GM18951 (cell line): ENCODE results near the gene WDR93.

Experiments used
- POLR2A ChIP-seq: IDR thresholded peaks from 4 replicates; pipeline ENCODE4 v1.6.1; 2011; ENCODE audit warnings: mild to moderate bottlenecking; ENCODE audit not compliant: insufficient read length, insufficient read depth; ENCODE audit errors: extremely low read depth
- in situ Hi-C: fragments of 300-500 bp; cut with MboI; formaldehyde crosslinking; loops from one replicate; pipeline ENCODE4 v1.12.0; 2022; ENCODE audit warnings: low sequenced_read_pairs, mixed read lengths, inconsistent platforms; ENCODE audit not compliant: unreplicated experiment

The WDR93 gene

DNA sequence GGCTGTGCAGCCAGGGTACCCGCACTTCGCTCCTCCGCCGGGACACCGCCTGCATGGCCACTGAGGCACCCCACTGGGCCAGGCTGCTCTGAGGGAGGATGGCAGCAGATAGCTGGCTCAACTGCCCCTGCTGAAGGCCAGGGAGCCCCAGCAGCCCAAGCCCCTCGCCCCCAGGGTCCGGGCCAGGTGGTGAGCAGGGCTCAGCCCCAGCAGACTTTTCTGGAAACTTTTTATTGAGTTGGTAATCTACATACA lies 23.0 kb upstream of the WDR93 start:
- no peak for TF ChIP-seq POLR2A
- in situ Hi-C loops, result no loop called here

DNA sequence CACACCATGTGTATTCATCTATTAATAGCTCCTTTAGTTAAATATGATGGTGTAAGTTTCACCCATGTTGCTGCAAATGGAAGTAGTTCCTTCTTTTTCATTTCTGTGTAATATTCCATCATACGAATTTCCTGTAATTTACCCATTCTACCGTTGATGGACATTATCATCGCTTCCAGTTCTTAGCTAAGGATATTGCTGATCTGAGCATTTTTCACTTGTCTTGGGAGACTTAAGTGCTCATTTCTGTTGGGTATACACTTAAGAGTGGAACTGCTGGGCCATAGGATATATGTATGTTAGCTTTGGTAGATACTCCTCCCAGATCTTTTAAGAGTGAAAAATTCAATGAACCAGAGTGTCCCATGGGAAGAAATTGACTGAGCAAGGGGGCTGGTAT lies 22.4 kb upstream of the WDR93 start:
- TF ChIP-seq POLR2A, result no peak
- in situ Hi-C loops, result no loop called here

DNA sequence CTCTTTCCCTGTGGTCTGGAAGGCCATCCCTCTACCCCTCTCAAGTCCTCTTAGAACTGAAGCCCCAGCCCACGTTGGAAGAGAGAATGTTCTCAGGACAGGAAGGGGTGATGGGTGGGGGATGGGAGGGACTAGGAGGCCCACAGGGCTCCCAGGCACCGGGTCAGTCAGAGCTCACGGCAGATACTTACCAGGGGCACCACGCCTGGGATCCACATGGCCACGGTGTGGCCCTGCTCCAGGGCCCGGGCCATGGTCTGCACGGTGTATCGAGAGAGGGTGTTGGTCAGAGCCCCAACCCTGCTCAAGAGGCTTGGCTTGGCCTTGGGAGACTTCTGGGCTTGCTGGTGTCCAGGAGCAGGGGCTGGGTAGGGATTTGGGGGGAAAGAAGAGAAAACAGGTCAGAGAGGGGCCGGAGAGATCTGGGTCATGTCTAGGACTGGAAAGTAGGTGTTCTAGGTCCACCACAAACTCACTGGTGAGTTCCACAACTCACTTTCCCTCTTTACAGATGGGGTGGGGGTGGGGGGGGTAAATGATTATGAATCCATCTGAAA lies 21.2 kb upstream of the WDR93 start:
- no peak for TF ChIP-seq POLR2A

DNA sequence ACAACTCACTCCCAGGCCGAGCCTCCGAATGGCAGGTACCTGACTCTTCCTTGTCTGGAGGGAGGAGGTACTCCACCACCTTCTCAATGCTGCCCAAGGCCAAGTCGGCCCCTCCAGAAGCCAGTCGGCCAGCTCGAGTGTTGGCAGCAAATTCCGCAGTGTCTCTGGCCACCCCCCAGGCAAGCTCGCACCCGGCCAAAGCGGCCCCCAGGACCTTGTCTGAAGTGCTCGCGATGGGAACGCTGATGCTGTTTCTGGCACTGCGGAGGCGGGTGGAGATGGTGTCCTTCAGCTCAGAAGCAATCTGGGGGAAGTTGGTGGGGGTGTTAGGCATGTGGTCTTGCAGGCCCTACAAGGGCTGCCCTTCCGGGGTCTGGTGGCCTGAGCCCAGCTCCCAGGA lies 20.7 kb upstream of the WDR93 start:
- TF ChIP-seq POLR2A, result no peak
- in situ Hi-C loops, result no loop called here

More for the DNA sequence above, 21.2 kb upstream of the WDR93 start:
- in situ Hi-C loops, result no loop called here

DNA sequence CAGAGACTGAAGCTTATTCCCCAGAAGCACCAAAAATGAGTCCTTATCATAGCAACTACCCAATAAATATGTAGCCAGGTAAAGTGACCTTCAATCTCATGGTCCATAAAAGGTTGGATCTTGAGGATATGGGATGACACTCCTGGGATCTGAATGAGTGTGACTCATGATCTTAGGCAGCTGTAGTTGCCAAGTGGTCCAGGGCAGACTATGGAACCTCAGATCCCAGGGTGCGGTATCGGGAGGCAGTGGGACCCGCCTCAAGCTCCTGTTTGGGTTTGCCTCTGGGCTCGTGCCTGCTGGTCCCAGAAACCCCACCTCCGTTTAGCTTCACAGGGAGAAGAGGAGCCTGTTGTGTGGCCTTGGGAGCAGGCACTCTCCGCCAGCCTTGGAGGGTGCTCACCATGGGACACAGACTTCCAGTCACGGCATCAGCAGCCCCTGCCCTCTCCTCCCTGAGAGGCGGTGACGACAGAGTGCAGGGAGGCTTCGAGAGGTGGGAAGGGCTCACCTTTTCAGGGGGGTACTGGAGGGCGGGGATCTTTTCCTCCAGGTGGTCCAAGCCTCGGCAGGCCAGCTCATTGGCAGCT lies 19.5 kb upstream of the WDR93 start:
- TF ChIP-seq POLR2A, result no peak
- in situ Hi-C loops, result no loop called here

DNA sequence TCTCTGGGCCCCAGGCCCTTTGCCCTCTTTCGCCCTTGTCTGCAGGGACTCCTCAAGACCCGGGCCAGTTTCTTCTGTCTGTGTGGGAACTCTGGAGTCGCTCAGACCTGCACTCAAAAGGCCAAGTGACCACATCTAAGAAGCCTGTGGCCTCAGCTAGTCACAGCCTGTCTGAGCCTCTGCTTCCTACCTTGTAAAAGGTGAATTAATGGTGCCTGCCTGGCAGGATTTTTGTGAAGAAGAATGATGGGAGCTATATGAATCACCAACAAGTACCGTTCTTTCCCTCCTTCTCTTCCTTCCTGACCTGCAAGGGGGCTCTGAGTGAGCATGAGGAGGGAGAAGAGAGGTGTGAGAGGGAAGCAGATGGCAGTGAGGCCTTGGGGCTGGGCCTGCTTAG lies 18.9 kb upstream of the WDR93 start:
- no peak for TF ChIP-seq POLR2A
- in situ Hi-C loops, result no loop called here

DNA sequence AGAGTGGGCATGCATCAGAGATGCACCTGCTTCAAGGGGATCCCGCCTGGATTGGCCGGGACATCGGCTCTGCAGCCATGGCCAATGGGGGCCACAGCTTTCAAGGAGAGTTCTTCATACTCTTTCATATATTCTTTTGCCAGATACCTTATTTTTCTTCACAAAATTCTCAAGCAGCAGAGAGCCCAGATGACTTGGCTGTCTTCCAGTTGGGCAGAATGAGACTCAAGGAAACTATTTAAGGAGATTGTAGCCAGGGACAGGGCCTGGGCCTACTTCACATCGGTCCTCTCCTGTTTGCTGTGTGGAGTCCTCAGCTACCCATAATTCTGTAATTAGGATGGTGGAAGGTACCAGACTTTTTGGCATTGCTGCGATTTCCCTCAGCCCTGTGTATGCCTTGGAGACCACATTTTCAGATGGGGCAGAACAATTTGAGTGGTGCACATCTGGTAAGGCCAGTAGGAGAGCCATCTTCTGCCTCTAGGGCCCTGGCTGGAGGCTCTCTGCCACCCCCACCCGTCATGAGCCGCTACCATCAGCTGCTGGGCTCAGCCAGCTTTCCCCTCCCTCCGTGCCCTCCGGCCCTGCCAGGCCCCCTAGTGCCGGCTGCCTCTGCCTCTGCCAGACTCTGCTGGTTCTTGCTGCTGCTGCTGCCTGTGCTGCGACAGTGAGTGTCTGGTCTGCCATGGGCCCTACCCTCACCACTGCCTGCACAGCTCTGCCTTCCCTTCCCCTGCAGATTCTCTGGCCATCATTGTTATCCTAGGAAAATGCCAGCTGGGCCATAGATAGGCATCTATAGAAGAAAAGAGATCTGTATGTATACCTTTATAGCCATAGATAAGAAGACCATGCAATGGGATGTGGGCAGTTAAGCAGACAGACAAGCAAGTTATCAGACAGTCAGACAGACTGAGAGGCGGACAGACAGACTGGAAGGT lies 18.1 kb upstream of the WDR93 start:
- in situ Hi-C loops, result no loop called here
- TF ChIP-seq POLR2A, result no peak

DNA sequence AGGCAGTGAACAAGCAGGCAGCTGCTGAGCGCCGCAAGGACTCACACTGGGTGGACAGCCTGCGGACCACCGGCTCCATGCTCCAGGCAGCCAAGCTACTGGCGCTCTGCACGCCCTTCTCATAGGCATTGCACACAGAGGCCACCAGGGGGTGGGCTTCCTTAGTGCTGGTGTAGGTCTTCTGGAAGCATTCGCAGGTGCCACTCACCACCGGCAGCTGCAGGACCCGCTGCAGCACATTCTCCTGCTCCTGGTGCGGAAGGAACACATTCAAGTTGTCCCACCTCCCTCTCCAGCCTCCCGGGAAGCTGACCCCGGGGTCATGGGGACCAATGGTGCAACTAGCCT lies 17.5 kb upstream of the WDR93 start:
- TF ChIP-seq POLR2A, result no peak
- in situ Hi-C loops, result no loop called here

DNA sequence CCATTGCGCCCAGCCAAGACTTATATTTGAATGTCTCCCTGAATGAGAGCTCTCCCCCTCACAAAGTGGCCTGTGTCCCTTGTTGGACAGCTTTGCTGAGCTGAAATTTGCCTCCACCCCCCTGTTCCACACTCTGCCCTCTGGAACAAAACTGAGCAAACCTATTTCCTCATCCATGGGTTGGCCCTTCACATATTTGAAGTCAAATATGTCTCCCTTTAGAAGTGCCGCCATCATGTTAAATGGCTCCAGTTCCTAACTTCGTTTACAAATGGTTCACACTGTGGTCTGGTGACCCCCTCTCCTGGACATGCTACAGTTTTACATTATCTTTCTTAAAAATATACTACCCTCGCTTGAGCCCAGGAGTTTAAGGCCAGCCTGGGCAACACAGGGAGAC lies 16.1 kb upstream of the WDR93 start:
- TF ChIP-seq POLR2A, result no peak
- in situ Hi-C loops, result no loop called here

DNA sequence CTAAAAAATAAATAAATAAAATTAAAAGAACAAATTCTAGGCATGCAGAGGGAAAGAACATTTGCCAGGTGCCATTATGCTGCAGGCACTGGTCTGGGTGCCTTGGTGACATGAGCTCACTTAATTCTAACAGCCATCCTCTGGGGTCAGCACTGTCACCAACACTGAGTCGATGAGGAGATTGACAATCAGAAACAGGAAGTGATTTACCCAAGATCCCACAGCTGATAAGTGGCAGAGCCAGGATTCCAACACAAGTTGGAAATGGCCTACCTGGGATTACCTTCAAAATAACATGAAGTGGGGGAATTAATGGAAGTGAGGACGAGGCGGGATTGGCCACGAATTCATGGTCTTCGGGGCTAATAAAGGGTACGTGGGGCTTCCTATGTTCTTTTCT lies 15.0 kb upstream of the WDR93 start:
- in situ Hi-C loops, result no loop called here
- no peak for TF ChIP-seq POLR2A

DNA sequence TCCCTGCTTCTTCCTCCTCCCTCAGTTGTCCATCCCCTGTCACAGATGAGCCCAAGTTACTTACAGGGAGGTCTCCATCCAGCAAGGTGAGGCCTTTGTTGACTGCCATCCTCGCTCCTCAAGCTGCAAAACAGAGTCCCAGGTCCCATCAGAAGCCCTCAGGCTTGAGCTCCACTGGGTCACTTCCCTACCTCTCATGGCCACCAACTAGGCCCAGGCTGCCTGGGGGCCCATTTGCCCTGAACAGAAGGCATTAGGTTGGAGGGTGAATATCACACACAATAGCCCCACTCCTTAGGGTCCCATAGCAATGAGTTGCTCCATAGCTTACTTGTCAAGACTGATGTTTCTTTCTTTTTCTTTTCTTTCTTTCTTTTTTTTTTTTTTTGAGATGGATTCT lies 13.2 kb upstream of the WDR93 start:
- TF ChIP-seq POLR2A, result no peak
- in situ Hi-C loops, result no loop called here

DNA sequence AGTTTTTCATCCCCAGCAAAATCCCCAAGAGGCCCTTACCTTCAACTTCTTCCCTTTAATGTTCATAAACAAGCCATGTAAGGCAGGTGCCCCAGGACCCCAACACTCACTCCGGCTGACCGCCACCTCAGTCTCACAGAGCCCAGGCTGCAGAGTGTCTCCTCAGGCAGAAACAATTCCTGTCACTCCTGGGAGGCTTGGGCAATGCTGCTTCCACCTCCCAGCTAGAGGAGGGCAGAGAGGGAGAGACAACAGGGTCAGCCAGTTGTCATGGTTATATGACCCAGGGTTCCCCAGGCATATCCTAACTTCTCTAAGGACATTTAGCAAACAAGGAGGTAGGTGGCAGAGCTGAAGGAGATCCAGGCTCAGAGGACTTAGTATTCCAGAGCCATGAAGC lies 11.4 kb upstream of the WDR93 start, which contains the start of gene PLIN1:
Gene PLIN1 (minus strand): TSS at position 156 of the 400 bp plus-strand sequence. CDS start 1,878 bp downstream, outside the sequence.
- in situ Hi-C loops, result no loop called here

DNA sequence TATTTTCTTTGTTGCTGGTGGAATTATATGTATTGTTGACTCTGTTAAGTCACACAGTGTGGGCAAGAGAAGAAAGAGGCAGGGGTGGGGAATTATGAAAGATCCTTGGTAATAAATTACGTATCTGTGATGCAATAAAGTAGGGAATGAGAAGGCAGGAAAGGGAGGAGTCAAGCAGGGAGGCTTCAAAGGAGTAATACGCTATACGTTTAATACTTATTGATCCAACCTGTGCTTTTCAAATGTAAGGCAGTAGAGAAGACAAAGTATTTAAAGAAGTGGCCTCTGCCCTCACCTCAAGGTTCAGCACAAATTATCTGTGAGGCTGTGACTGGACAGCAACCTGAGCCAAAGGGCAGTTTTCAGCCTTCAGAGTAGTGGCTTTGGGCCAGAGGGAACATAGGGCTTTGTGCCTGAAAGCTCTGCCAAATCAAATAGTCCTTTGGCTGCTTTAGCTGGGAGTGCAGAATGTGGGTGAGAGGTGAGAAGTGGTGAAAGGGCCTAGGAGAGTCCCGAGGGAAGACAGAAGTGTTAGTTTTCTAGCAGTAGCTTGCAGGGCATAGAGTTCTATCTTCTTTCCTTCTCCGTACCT lies 10.2 kb upstream of the WDR93 start:
- in situ Hi-C loops, result no loop called here

More for the DNA sequence above, 11.4 kb upstream of the WDR93 start, which contains the start of gene PLIN1:
- no peak for TF ChIP-seq POLR2A

More for the DNA sequence above, 10.2 kb upstream of the WDR93 start:
- TF ChIP-seq POLR2A, result no peak
